Motor neuron (in vitro differentiated cells): Measurements from ENCODE around the gene TXNRD1. TPM values are rescaled to one million over a fixed set of nuclear protein-coding genes. Genes with fewer than 3 reads are reported as not detected.

ENCODE experiments used
- ATAC-seq, 8 experiments: fragments of 200-7000 bp; cut with Tn5 transposase; replicated peaks in 6 of 8; 2 replicates each; pipeline ENCODE4 v1.8.0; 2021; ENCODE audit warnings: mild to moderate bottlenecking in 8 of 8, moderate library complexity in 8 of 8
- H3K27ac ChIP-seq, 2 donors: fragments of 250-450 bp; sonication (Bioruptor Pico); 2 replicates each; pipeline ENCODE4 v1.9.0; 2021; ENCODE audit warnings: antibody characterized with exemption in 2 of 2, mild to moderate bottlenecking in 2 of 2, moderate library complexity in 1 of 2
- H3K4me1 ChIP-seq, 2 donors: fragments of 250-450 bp; sonication (Bioruptor Pico); replicated peaks in 1 of 2; 2 replicates each; pipeline ENCODE4 v1.6.1; 2021; ENCODE audit warnings: antibody characterized with exemption in 2 of 2, mild to moderate bottlenecking in 2 of 2, moderate library complexity in 1 of 2
- H3K4me3 ChIP-seq, 5 donors: fragments of 250-450 bp; sonication (Bioruptor Pico); 2 replicates each; pipeline ENCODE4 v1.9.0; 2021; ENCODE audit warnings: antibody characterized with exemption in 5 of 5, mild to moderate bottlenecking in 5 of 5, moderate library complexity in 4 of 5
- WGBS, 10 experiments: fragments of 450-650 bp; shearing (Covaris generic); methylation state at CpG; one replicate each; pipeline ENCODE4 v1.0.0; 2022; 5-methylcytosine and 5-hydroxymethylcytosine counted together
- in situ Hi-C, 9 experiments: fragments of 400-800 bp; cut with MboI; loops; one replicate each; pipeline ENCODE4 v1.15.0; 2021; ENCODE audit warnings: low sequenced_read_pairs in 9 of 9, low pct_unique_long_range_greater_than_20kb in 2 of 9; ENCODE audit not compliant: unreplicated experiment in 9 of 9
- total RNA-seq, 8 experiments: library from RNA; unstranded; fragments of 300-600 nt; gene quantifications; 2 replicates each; pipeline versions ENCODE4 v1.2.3 to v1.2.4, GENCODE V29; 2022

Gene TXNRD1
- total RNA-seq, 8 experiments from 2014 or later, result 42.8 to 219 (median 87.5) TPM

DNA sequence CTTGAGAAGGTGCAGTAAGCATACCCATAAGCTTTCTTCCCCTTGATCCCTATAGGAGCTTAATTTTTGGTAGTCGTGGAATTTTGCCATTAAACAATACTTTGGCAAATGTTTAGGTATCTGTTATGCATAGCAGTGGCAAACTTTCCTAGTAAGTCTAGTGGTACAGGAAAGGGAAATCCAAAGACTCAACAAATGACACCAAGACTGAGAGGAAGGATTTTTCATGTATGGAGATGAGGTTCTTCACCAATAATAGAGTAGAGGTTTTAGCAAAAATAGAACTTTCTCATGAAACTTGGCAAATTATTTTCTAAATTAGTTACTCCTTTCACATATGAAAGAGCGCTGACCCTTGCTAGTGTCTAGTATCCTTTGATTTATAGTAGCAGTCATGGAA, 90.8 kb downstream of the TXNRD1 start:
- 71 to 100% (median 100%) methylated on average over 1 to 2 of the region's 2 CpGs; no CpG with 5 or more reads in 2 of the 10 experiments for WGBS, 10 experiments
- peaks cover 6 to 9% of the 10 kb centered on the region in 2 donors for H3K4me1 ChIP-seq
- no peak overlapping the region for H3K4me3 ChIP-seq
- in situ Hi-C loops, result no loop called here
- no peak overlapping the region for H3K27ac ChIP-seq
- ATAC-seq, result no peak

DNA sequence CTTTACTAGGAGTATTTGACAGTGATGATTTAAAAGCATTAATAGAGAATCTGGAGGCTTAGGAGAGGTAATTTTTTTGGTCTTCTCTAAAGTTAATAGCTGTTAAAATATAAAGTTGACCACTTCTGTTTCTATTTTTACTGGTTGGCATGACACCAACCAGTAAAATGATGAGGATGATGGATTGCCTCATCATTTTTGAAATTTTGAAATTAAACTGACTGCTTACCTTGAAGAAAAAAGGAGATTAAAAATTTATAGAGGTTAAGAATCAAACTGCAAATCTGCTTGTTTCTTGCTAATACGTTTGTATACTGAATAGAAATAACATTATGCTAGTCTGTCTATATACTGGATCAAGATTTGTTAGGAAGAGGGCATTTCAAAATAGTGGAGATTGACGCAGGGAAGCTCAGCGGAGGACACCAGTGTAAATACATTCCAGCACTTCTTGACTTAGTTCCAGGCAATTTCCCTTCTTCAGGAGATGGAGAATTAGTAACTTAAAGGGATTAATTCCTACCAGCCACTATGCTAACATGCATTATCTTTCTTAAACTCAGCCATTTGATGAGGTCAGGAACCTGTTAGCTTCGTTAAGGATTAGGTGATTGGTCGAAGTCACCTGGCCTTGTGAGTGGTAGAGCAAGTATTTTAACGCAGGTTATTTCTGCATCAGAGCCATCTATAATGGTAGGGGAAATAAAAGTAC, 91.5 kb downstream of the TXNRD1 start:
- in situ Hi-C loops, result no loop called here
- ATAC-seq, result no peak
- WGBS, 10 experiments, result 80 to 98% (median 93%) methylated on average over 1 to 6 of the region's 6 CpGs

DNA sequence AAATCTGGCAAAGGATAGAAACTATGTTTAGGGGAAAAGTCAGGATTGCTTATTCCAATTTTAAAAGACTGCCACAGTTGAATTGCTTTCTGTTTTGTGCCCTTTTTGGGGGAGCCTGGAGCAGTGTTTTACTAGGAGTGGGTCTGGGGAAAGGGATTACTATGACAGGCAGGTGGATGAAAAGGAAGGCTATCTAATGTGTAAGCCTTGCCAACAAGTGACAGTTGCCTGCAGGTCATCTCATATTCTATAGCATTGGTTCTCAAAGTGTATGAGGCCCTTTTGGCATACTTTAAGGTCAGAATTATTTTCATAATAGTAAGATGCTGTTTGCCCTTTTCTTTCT, 92.0 kb downstream of the TXNRD1 start:
- H3K4me3 ChIP-seq, result no peak overlapping the region
- in situ Hi-C loops, result no loop called here
- no peak for ATAC-seq
- H3K27ac ChIP-seq, result no peak overlapping the region
- H3K4me1 ChIP-seq, result peaks cover 6 to 9% of the 10 kb centered on the region in 2 donors

More for the DNA sequence above, 91.5 kb downstream of the TXNRD1 start:
- Histone ChIP-seq H3K4me1 (peaks cover 6 to 9% of the 10 kb centered on the region in 2 donors), H3K4me3 (no peak overlapping the region), H3K27ac (no peak overlapping the region)

DNA sequence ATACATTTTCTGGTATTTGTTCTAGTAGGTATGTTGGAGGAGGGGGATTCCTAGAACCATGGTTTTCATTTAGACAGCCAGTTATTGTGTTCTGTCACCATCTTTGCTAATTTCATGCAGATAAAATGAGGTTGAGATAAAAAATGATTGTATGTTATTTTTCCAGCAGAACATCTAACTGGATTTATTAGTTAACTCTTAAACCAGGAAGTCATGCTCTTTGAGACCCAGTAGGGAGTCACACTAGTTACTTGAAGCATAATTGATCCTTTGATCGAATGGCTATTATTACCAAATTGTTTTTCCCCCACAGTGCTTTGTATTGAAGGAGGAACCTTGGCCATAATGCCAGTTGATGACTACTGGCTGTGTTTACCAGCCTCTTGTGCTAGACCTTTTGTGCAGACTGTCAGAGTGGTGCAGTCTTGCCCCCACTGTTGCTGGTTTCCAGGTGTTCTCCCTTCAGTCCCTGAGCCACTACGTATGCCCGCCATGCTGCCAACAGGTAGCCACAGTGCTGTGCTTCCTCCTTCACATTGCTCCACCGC, 93.9 kb downstream of the TXNRD1 start:
- in situ Hi-C loops, result no loop called here
- peak in 1 of 8 experiments; percentile 6 for ATAC-seq
- 89 to 100% (median 97%) methylated on average over 1 to 4 of the region's 4 CpGs; no CpG with 5 or more reads in 2 of the 10 experiments for WGBS, 10 experiments
- H3K4me1 ChIP-seq, result peaks cover 0 to 2% of the 10 kb centered on the region in 2 donors
- H3K27ac ChIP-seq, result no peak overlapping the region
- H3K4me3 ChIP-seq, result no peak overlapping the region

DNA sequence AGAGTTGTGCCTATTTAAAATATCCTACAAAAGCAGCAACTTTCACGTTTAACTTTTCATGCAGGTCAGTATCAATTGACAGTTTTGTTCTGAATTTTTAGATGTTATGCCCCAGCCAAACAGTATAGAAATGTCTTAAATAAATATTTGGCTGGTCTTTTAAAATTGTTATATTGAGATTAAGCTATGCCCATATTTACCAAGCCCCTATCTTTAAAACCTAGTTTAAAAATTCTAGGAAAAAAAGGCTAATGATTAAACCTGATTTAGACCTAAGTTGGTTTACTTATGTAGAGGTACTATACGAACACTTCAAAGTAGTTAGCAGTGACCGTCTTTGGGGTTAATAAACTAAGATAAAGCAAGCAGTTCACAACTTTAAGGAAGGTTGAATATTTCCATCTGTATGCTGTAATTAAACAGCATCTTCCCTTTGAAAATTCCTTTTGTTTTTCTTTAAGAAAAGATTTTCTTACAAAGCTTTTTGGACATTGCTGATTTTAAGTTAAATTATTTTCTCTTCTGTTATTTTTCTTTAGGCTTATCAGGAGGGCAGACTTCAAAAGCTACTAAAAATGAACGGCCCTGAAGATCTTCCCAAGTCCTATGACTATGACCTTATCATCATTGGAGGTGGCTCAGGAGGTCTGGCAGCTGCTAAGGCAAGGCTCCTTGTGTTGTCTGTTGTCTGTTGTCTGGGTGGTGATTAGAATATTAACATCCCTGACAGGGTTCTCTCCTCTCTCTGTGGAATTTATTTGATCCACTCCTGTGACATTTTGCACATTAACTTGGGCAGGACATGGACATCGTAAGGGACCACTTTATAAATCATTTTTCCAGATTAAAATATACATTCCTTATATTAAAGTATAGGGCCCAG, 95.4 kb downstream of the TXNRD1 start:
- in situ Hi-C loops, result no loop called here
- WGBS, 10 experiments, result 62 to 100% (median 88%) methylated on average over 2 to 5 of the region's 5 CpGs
- H3K27ac ChIP-seq, result no peak overlapping the region
- H3K4me1 ChIP-seq, result no peaks in the 10 kb centered on the region
- ATAC-seq, result no peak
- H3K4me3 ChIP-seq, result no peak overlapping the region

DNA sequence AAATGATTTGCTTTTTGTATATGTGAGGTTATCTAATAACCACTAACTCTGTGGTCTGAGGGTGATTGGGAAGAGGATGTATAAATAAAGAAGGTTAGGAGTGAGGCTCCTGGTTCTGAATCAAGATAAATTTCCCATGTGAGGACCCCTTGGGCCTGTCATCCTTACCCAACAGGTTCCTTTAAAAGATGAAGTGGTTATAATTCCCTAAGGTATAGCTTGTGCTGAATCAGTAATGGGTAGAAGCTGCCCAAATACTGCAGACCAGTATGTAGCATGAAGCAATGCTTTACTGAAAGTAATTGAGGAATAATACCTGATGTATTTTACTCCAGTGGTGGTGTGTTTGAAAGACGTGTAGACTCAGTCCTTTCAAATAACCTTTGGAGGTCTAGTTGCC, 96.6 kb downstream of the TXNRD1 start:
- in situ Hi-C loops, result no loop called here
- 60 to 100% (median 100%) methylated on average over 1 of the region's 1 CpG; no CpG with 5 or more reads in 6 of the 10 experiments for WGBS, 10 experiments
- ATAC-seq, result no peak

DNA sequence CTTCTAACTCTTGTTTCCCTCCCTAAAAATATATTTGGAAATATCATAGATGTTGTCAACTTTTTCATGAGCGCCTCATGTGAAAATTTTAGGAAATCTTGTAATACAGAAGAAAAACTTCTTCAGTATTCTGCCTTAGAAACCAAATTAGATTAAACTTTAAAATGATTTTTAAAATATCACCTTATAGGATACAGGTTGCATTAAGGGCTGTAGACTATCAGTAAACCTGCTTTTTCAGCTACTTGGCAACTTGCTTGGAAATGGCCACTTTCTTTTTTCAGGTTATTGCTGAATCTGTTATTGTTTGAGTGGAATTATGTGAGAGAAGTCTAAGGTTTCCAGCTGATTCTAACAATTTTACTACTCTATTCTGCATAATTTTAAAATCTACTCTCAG, 97.1 kb downstream of the TXNRD1 start:
- Histone ChIP-seq H3K4me1 (no peaks in the 10 kb centered on the region), H3K27ac (no peak overlapping the region), H3K4me3 (no peak overlapping the region)
- 86 to 100% (median 100%) methylated on average over 1 of the region's 1 CpG; no CpG with 5 or more reads in 2 of the 10 experiments for WGBS, 10 experiments
- no peak for ATAC-seq
- in situ Hi-C loops, result no loop called here

More for the DNA sequence above, 96.6 kb downstream of the TXNRD1 start:
- Histone ChIP-seq H3K4me3 (no peak overlapping the region), H3K4me1 (no peaks in the 10 kb centered on the region), H3K27ac (no peak overlapping the region)

DNA sequence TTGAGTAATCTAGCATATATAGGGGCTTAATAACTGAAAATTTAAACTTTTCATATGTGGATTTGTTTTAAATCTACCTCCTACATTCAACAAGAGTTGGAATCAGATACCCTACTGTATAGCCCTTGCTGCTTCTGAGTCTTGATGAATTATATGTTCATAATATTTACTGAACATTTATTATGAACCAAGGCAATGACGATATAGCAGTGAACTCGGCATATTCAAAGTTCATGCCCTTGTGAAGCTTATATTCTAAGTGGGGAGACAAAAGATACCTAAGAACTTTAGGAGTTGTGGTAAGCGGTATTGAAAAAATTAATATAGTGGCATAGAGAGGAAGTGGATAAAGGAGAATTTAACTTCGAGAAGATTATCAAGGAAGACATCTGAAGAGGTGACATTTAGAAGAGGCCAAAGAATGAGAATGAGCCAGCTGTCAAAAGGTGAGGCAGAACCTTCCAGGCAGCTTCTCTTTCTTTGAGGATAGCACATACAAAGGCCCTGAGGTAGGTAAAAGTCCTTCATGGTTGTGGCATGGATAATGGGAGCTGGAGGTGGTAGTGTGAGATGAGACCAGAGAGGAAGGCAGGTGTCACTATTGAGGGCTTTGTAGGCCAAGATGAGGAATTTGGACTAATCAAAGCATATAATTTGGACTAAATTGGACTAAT, 98.1 kb downstream of the TXNRD1 start:
- WGBS, 10 experiments, result 47 to 75% (median 67%) methylated on average over 3 to 4 of the region's 4 CpGs
- Histone ChIP-seq H3K4me3 (no peak overlapping the region), H3K4me1 (no peaks in the 10 kb centered on the region), H3K27ac (no peak overlapping the region)
- in situ Hi-C loops, result no loop called here
- ATAC-seq, result no peak

DNA sequence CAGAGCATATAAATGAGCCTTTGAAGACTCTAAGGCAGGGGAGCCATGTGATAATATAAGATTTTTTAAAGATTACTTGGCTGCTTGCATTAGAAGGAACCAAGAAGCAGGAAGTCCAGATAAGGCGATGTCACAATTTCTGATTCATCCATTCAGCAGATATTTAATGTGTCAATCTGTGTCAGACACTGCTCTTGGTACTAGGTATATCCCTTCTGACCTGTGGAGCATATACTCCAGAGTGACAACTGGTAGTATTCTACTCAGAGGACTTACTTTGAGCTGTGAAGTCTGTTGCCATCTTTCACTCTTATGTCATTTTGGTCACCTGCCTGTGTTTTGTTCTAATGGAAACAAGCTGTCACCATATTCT, 98.6 kb downstream of the TXNRD1 start:
- Histone ChIP-seq H3K4me1 (no peaks in the 10 kb centered on the region), H3K27ac (no peak overlapping the region), H3K4me3 (no peak overlapping the region)
- no peak for ATAC-seq
- in situ Hi-C loops, result no loop called here
- WGBS, 10 experiments, result 80 to 100% (median 100%) methylated on average over 1 of the region's 1 CpG; no CpG with 5 or more reads in 3 of the 10 experiments

DNA sequence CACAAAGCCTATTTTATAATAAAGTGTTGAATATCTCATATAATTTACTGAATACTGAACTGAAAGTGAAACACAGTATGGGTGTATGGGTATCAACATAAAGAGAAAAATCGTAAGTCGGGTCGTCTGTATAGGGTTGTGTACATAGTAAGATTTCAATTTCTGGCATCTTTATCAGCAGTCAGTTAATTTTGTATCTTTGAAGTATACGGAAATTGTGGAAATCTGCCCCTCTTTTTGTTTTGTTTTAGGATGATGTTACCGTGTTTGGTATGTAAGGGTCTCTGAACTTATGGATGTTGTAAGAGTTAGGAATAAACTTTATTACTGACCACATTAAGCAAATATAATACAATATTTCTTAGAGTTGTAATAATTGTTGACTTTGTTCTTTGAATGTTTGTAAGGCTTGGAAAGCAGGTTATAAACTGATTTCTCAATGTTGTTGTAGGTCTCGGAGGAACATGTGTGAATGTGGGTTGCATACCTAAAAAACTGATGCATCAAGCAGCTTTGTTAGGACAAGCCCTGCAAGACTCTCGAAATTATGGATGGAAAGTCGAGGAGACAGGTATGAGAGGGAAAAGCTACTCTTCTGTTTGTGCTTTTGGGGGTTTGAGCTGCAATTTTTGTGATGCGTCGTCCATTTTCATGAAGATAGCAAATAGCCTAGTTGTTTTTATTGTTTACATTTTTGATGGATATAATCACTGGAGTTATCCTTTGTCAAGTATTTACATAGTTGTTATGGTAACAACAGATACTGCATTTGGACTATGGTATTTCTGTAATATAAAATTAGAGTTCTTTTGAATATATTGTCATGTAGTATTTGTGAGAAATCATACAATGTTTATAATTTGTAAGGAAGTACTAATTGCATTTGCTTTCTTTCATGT, 100.0 kb downstream of the TXNRD1 start:
- ATAC-seq, result no peak
- Histone ChIP-seq H3K4me1 (no peaks in the 10 kb centered on the region), H3K27ac (no peak overlapping the region), H3K4me3 (no peak overlapping the region)
- in situ Hi-C loops, result no loop called here
- WGBS, 10 experiments, result 70 to 100% (median 92%) methylated on average over 3 to 10 of the region's 10 CpGs

DNA sequence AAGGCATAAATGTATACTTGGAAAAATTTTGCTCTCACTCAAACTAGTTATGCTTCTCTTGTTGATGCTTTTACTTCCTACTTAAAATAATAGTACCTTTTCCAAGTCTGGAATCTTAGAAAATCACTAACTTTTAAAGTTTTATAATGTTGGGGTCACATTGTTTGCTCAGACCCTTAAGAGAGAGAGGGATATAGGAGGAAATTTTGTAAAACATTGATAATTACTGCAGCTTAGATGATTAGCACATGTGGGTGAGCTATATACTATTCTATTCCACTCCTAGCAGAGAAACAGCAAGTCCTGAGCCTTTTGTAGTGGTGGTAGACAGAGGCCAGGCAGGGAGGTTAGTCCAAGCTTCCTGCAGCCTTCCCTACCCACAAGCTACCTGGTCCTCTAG, 101.4 kb downstream of the TXNRD1 start:
- H3K4me1 ChIP-seq, result no peaks in the 10 kb centered on the region
- in situ Hi-C loops, result no loop called here
- ATAC-seq, result no peak

DNA sequence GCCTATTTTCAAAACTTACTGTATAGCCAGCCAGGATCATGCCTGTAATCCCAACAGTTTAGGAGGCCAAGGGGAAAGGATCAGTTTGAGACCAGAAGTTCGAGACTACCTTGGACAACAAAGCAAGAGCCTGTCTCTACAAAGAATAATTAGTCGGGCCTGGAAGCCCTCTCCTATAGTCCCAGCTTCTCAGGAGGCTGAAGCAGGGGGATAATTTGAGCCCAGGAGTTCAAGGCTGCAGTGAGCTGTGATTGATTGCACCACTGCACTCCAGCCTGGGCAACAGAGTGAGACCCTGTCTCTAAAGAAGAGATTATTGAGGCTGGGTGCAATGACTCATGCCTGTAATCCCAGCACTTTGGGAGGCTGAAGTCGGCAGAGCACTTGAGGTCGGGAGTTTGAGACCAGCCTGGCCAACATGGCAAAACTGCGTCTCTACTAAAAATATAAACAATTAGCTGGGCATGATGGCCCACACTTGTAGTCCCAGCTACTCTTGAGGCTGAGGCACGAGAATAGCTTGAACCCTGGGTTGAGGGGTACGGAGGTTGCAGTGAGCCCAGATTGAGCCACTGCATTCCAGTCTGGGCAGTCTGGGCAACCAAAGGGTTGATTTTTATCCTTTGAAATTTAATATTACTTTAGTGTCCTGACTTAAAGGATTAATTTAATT, 102.1 kb downstream of the TXNRD1 start:
- no peak for ATAC-seq
- in situ Hi-C loops, result no loop called here
- Histone ChIP-seq H3K4me1 (no peaks in the 10 kb centered on the region), H3K27ac (no peak overlapping the region), H3K4me3 (no peak overlapping the region)
- WGBS, 10 experiments, result 83 to 100% (median 93%) methylated on average over 1 to 7 of the region's 7 CpGs; no CpG with 5 or more reads in 2 of the 10 experiments

More for the DNA sequence above, 101.4 kb downstream of the TXNRD1 start:
- H3K4me3 ChIP-seq, result no peak overlapping the region
- H3K27ac ChIP-seq, result no peak overlapping the region
